ENCODE results near the gene FBXL15.

DNA sequence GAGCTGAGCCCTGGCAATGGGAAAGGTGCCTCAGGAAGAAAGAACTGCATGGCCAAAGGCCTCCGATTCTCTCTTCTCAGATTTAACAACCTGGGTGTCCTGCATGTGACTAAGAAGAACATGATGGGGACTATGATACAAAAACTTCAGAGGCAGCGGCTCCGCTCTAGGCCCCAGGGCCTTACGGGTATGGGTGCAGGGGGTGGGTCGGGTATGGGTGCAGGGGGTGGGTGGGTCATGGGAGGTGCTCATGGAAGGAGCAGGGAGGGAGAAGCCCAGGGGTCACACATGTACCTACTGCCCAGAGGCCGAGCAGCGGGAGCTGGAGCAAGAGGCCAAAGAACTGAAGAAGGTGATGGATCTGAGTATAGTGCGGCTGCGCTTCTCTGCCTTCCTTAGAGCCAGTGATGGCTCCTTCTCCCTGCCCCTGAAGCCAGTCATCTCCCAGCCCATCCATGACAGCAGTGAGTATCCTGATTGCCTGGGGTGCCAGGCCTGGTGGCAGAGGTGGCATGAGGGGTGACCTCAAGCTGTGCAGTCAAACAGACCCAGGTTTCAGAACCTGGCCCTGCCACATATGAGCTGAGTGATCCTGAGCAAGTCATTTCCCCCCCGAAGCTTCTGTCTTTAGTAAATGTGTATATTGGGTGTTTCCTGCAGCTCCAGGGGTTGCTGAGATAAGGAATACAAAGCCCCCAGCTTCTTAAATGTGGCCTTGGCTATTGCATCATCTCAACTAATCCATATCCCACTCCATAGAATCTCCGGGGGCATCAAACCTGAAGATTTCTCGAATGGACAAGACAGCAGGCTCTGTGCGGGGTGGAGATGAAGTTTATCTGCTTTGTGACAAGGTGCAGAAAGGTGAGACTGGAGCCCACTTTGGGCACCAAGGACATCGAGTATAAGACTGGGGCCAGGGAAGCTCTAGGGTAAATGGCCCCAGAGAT is 23.1 kb upstream of the FBXL15 start:
- TF ChIP-seq, protein P1, sequence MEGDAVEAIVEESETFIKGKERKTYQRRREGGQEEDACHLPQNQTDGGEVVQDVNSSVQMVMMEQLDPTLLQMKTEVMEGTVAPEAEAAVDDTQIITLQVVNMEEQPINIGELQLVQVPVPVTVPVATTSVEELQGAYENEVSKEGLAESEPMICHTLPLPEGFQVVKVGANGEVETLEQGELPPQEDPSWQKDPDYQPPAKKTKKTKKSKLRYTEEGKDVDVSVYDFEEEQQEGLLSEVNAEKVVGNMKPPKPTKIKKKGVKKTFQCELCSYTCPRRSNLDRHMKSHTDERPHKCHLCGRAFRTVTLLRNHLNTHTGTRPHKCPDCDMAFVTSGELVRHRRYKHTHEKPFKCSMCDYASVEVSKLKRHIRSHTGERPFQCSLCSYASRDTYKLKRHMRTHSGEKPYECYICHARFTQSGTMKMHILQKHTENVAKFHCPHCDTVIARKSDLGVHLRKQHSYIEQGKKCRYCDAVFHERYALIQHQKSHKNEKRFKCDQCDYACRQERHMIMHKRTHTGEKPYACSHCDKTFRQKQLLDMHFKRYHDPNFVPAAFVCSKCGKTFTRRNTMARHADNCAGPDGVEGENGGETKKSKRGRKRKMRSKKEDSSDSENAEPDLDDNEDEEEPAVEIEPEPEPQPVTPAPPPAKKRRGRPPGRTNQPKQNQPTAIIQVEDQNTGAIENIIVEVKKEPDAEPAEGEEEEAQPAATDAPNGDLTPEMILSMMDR (optimal IDR thresholded peaks at IDR 0.05 in 1 of 3, IDR thresholded peaks at IDR 0.05 in 1 of 3, conservative IDR thresholded peaks at IDR 0.05 in 1 of 3; ENCODE audit: extremely low read depth in 1 of 3, insufficient read depth in 2 of 3, low read length in 3 of 3) = no peak
- TF ChIP-seq EZH2 (IDR thresholded peaks at IDR 0.05; ENCODE audit: low read length) = no peak

All from keratinocyte (primary cell).